SU-DHL-6 (cell line): ENCODE measurements around the gene NEDD4.

Experiments
- H2AFZ ChIP-seq: fragments of 200-600 bp; sonication (generic); 2 replicates; pipeline ENCODE4 v1.6.1; 2014; ENCODE audit warnings: low read depth, mild to moderate bottlenecking, moderate library complexity, mixed read lengths, antibody characterized with exemption, low read length; ENCODE audit not compliant: severe bottlenecking
- H3F3A ChIP-seq: fragments of 200-600 bp; shearing (Covaris generic); 2 replicates; pipeline ENCODE4 v1.6.0; 2016; ENCODE audit warnings: antibody characterized with exemption, mild to moderate bottlenecking; ENCODE audit not compliant: insufficient read depth
- H3K27ac ChIP-seq: fragments of 200-600 bp; sonication (generic); 2 replicates; pipeline ENCODE4 v1.5.1; 2016; ENCODE audit warnings: low read depth, mild to moderate bottlenecking, low read length, moderate library complexity, mixed read lengths
- H3K27me3 ChIP-seq: fragments of 200-600 bp; sonication (generic), shearing (Covaris generic); 2 replicates; pipeline ENCODE4 v1.6.0; 2014; ENCODE audit warnings: mild to moderate bottlenecking, low read length
- H3K36me3 ChIP-seq: fragments of 200-600 bp; sonication (generic); 2 replicates; pipeline ENCODE4 v1.6.1; 2014; ENCODE audit warnings: mild to moderate bottlenecking, low read length, mixed read lengths
- H3K4me2 ChIP-seq: fragments of 300-600, 200-600 bp; shearing (Covaris generic), sonication (generic); 2 replicates; pipeline ENCODE4 v1.6.0; 2014; ENCODE audit warnings: low read length, low read depth, mild to moderate bottlenecking; ENCODE audit not compliant: poor library complexity, severe bottlenecking
- H3K4me3 ChIP-seq: fragments of 200-600 bp; sonication (generic); 2 replicates; pipeline ENCODE4 v1.5.1; 2014; ENCODE audit warnings: antibody characterized with exemption, low read length, mild to moderate bottlenecking, mixed read lengths; ENCODE audit not compliant: insufficient read depth, poor library complexity, severe bottlenecking
- H3K79me2 ChIP-seq: fragments of 200-600 bp; sonication (generic); 2 replicates; pipeline ENCODE4 v1.6.1; 2014; ENCODE audit warnings: mild to moderate bottlenecking, low read length, moderate library complexity; ENCODE audit not compliant: insufficient read depth
- H3K9ac ChIP-seq: fragments of 200-600 bp; sonication (generic); 2 replicates; pipeline ENCODE4 v1.7.0; 2014; ENCODE audit warnings: mild to moderate bottlenecking, low read length
- H3K9me2 ChIP-seq: fragments of 200-600 bp; sonication (generic); replicated peaks from 2 replicates; pipeline ENCODE4 v1.6.1; 2014; ENCODE audit warnings: low read length; ENCODE audit not compliant: insufficient read depth
- H3K9me3 ChIP-seq: fragments of 200-600 bp; sonication (generic); 2 replicates; pipeline ENCODE4 v1.6.1; 2014; ENCODE audit warnings: low read length, mixed read lengths; ENCODE audit not compliant: insufficient read depth
- H4K20me1 ChIP-seq: fragments of 200-600 bp; sonication (generic); 2 replicates; pipeline ENCODE4 v1.6.1; 2014; ENCODE audit warnings: low read depth, mild to moderate bottlenecking, antibody characterized with exemption, low read length, moderate library complexity, mixed read lengths
- CTCF ChIP-seq: fragments of 200-600 bp; sonication (generic); IDR thresholded peaks from one replicate; pipeline ENCODE4 v1.5.1; 2017; ENCODE audit warnings: antibody characterized with exemption, mild to moderate bottlenecking, low read length, moderate library complexity; ENCODE audit not compliant: insufficient read depth, poor library complexity, severe bottlenecking
- EZH2phosphoT487 ChIP-seq: fragments of 200-600 bp; sonication (generic), shearing (Covaris generic); conservative IDR thresholded peaks from 2 replicates; pipeline ENCODE4 v1.6.1; 2018; ENCODE audit warnings: mild to moderate bottlenecking, antibody characterized with exemption, low read length, moderate library complexity, mixed read lengths

The NEDD4 gene

GRCh38 chr15:55861115-55861514, 132.3 kb downstream of the NEDD4 start:
- no peaks in the 10 kb centered on the region for H3F3A ChIP-seq
- H3K4me3 ChIP-seq: no peak overlapping the region
- no peaks in the 10 kb centered on the region for H3K36me3 ChIP-seq
- H3K27ac ChIP-seq: no peak overlapping the region
- no peak overlapping the region for H3K4me2 ChIP-seq
- no peak overlapping the region for H2AFZ ChIP-seq
- H3K9me3 ChIP-seq: no peaks in the 10 kb centered on the region
- H3K27me3 ChIP-seq: no peaks in the 10 kb centered on the region
- no peaks in the 10 kb centered on the region for H3K79me2 ChIP-seq
- H3K9me2 ChIP-seq: no peaks in the 10 kb centered on the region
- no peak overlapping the region for H3K9ac ChIP-seq
- TF ChIP-seq EZH2phosphoT487 (no peak), CTCF (no peak)
- no peaks in the 10 kb centered on the region for H4K20me1 ChIP-seq

DNA sequence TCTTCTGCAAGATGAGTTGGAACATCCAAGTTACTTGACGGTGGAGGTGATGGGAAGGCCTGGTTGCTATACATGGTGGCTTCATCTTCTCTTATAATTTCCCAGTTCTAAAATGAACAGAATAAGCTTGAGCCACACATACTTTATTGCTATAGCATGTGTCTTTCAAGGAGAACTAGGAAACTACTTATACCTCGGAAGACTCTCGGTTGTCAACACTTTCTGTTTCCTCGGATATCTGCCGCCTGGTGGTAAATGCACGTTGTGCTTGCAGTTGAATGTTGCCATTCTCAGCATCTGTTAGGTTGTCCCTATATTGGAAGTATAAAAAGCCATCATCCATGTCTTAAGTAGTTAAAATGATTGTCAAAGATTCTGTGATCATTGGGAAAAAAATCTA, 132.9 kb downstream of the NEDD4 start:
- Histone ChIP-seq H2AFZ (no peak overlapping the region), H3K9me3 (no peaks in the 10 kb centered on the region), H3K4me3 (no peak overlapping the region), H3K9ac (no peak overlapping the region), H3K36me3 (no peaks in the 10 kb centered on the region), H3K79me2 (no peaks in the 10 kb centered on the region), H3K9me2 (no peaks in the 10 kb centered on the region), H3F3A (no peaks in the 10 kb centered on the region), H4K20me1 (no peaks in the 10 kb centered on the region), H3K27me3 (no peaks in the 10 kb centered on the region), H3K4me2 (no peak overlapping the region), H3K27ac (no peak overlapping the region)
- no peak for TF ChIP-seq EZH2phosphoT487
- TF ChIP-seq CTCF: no peak

GRCh38 chr15:55859681-55860080, 133.7 kb downstream of the NEDD4 start:
- Histone ChIP-seq H3K27ac (no peak overlapping the region), H3K36me3 (no peaks in the 10 kb centered on the region), H3K9ac (no peak overlapping the region), H3K27me3 (no peaks in the 10 kb centered on the region), H3K4me3 (no peak overlapping the region), H3K9me2 (no peaks in the 10 kb centered on the region), H3K9me3 (no peaks in the 10 kb centered on the region), H4K20me1 (no peaks in the 10 kb centered on the region), H3K4me2 (no peak overlapping the region), H3F3A (no peaks in the 10 kb centered on the region), H3K79me2 (no peaks in the 10 kb centered on the region), H2AFZ (no peak overlapping the region)
- TF ChIP-seq CTCF (no peak), EZH2phosphoT487 (no peak)

- TF ChIP-seq CTCF (no peak), EZH2phosphoT487 (no peak)
- H3K9ac ChIP-seq: no peak overlapping the region
- H3K4me2 ChIP-seq: no peak overlapping the region
- H3K27ac ChIP-seq: no peak overlapping the region
- no peaks in the 10 kb centered on the region for H3F3A ChIP-seq
- no peaks in the 10 kb centered on the region for H3K27me3 ChIP-seq
- no peaks in the 10 kb centered on the region for H4K20me1 ChIP-seq
- H3K9me3 ChIP-seq: no peaks in the 10 kb centered on the region
- H3K79me2 ChIP-seq: no peaks in the 10 kb centered on the region
- no peak overlapping the region for H2AFZ ChIP-seq
- H3K9me2 ChIP-seq: no peaks in the 10 kb centered on the region
- no peaks in the 10 kb centered on the region for H3K36me3 ChIP-seq
- H3K4me3 ChIP-seq: no peak overlapping the region
These were observed 134.8 kb downstream of the NEDD4 start for GRCh38 chr15:55858661-55859060.
